GM12873 (cell line): ENCODE measurements around the gene KCNQ1.

Experiments
- CTCF ChIP-seq: IDR thresholded peaks from 2 replicates; pipeline ENCODE4 v1.5.1; 2012; ENCODE audit warnings: low read depth, mild to moderate bottlenecking, moderate library complexity, low read length, control low read depth; ENCODE audit not compliant: insufficient read depth; ENCODE audit errors: missing control alignments

Gene KCNQ1

GRCh38 chr11:2555891-2556290, 111.1 kb downstream of the KCNQ1 start:
- no peak for TF ChIP-seq CTCF

- no peak for TF ChIP-seq CTCF
Measured at GRCh38 chr11:2557381-2557780, 112.6 kb downstream of the KCNQ1 start.

GRCh38 chr11:2558397-2558796, 113.6 kb downstream of the KCNQ1 start:
- TF ChIP-seq CTCF: no peak

GRCh38 chr11:2558861-2559526, 114.2 kb downstream of the KCNQ1 start:
- TF ChIP-seq CTCF: no peak

GRCh38 chr11:2559527-2560311, 114.9 kb downstream of the KCNQ1 start:
- no peak for TF ChIP-seq CTCF

GRCh38 chr11:2561696-2562581, 117.1 kb downstream of the KCNQ1 start:
- TF ChIP-seq CTCF: no peak

- no peak for TF ChIP-seq CTCF
Measured at GRCh38 chr11:2562890-2563212, 118.0 kb downstream of the KCNQ1 start.
